Measurements from ENCODE around the gene GRIK1.

Gene GRIK1

GRCh38 chr21:29827236-29827635, 112.6 kb downstream of the GRIK1 start:
- Histone ChIP-seq H3K9me2 (replicated peaks; ENCODE audit: control insufficient read depth, low read length) (no peaks in the 10 kb centered on the region), H3K27me3 (ENCODE audit: control insufficient read depth, low read length) (no peaks in the 10 kb centered on the region), H3K36me3 (ENCODE audit: control insufficient read depth, low read length) (no peaks in the 10 kb centered on the region), H3K27ac (ENCODE audit: low read depth, low read length) (no peak overlapping the region), H3K4me1 (ENCODE audit: control insufficient read depth, low read length) (no peaks in the 10 kb centered on the region), H3F3A (ENCODE audit: control insufficient read depth, insufficient read depth) (no peaks in the 10 kb centered on the region), H3K79me2 (ENCODE audit: control insufficient read depth, low read length) (no peaks in the 10 kb centered on the region), H4K20me1 (ENCODE audit: control insufficient read depth, insufficient read depth, low read depth, low read length) (no peaks in the 10 kb centered on the region), H3K4me2 (ENCODE audit: low read length) (no peak overlapping the region), H3K9me3 (ENCODE audit: control insufficient read depth, insufficient read depth, low read length) (peaks cover 3% of the 10 kb centered on the region; the same call in 1 of the 2 replicates), H3K4me3 (ENCODE audit: low read length) (no peak overlapping the region)
- TF ChIP-seq, protein P1, sequence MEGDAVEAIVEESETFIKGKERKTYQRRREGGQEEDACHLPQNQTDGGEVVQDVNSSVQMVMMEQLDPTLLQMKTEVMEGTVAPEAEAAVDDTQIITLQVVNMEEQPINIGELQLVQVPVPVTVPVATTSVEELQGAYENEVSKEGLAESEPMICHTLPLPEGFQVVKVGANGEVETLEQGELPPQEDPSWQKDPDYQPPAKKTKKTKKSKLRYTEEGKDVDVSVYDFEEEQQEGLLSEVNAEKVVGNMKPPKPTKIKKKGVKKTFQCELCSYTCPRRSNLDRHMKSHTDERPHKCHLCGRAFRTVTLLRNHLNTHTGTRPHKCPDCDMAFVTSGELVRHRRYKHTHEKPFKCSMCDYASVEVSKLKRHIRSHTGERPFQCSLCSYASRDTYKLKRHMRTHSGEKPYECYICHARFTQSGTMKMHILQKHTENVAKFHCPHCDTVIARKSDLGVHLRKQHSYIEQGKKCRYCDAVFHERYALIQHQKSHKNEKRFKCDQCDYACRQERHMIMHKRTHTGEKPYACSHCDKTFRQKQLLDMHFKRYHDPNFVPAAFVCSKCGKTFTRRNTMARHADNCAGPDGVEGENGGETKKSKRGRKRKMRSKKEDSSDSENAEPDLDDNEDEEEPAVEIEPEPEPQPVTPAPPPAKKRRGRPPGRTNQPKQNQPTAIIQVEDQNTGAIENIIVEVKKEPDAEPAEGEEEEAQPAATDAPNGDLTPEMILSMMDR (IDR thresholded peaks at IDR 0.05; ENCODE audit: low read depth, low read length, poor library complexity, severe bottlenecking) = no peak
- no peak for TF ChIP-seq EZH2phosphoT487 (IDR thresholded peaks at IDR 0.05; ENCODE audit: borderline replicate concordance, low read length)

GRCh38 chr21:29826386-29826785, 113.4 kb downstream of the GRIK1 start:
- H3K9me3 ChIP-seq (ENCODE audit: control insufficient read depth, insufficient read depth, low read length) = no peaks in the 10 kb centered on the region; the same call in 1 of the 2 replicates
- no peaks in the 10 kb centered on the region for H4K20me1 ChIP-seq (ENCODE audit: control insufficient read depth, insufficient read depth, low read depth, low read length)
- no peak overlapping the region for H3K4me2 ChIP-seq (ENCODE audit: low read length)
- TF ChIP-seq, protein P1 (IDR thresholded peaks at IDR 0.05; ENCODE audit: low read depth, low read length, poor library complexity, severe bottlenecking) = no peak
- TF ChIP-seq EZH2phosphoT487 (IDR thresholded peaks at IDR 0.05; ENCODE audit: borderline replicate concordance, low read length) = no peak
- H3K27me3 ChIP-seq (ENCODE audit: control insufficient read depth, low read length) = no peaks in the 10 kb centered on the region
- H3K4me3 ChIP-seq (ENCODE audit: low read length) = no peak overlapping the region
- no peaks in the 10 kb centered on the region for H3K36me3 ChIP-seq (ENCODE audit: control insufficient read depth, low read length)
- H3K79me2 ChIP-seq (ENCODE audit: control insufficient read depth, low read length) = no peaks in the 10 kb centered on the region
- no peak overlapping the region for H3K27ac ChIP-seq (ENCODE audit: low read depth, low read length)
- H3K4me1 ChIP-seq (ENCODE audit: control insufficient read depth, low read length) = no peaks in the 10 kb centered on the region
- H3F3A ChIP-seq (ENCODE audit: control insufficient read depth, insufficient read depth) = no peaks in the 10 kb centered on the region
- H3K9me2 ChIP-seq (replicated peaks; ENCODE audit: control insufficient read depth, low read length) = no peaks in the 10 kb centered on the region

DNA sequence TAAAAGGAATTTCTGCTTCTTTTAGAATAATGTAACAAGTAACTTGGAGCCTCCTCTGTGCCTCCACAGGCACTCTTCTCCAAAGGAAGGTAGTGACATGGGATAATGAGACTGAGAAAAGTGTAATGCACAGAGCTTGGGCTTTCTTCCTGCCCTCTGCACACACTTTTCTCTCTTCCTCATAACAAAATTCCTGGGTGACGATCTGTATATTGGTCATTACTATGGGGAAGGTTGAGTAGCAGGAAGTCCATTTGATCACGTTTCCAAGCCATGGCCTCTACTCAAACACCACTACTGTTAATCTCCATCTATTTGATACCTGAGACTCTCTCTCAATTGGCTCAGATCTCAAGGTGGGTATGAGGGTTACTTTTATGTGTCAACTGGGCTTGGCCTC, 113.9 kb downstream of the GRIK1 start:
- Histone ChIP-seq H3K4me2 (ENCODE audit: low read length) (no peak overlapping the region), H3K27me3 (ENCODE audit: control insufficient read depth, low read length) (no peaks in the 10 kb centered on the region), H3F3A (ENCODE audit: control insufficient read depth, insufficient read depth) (no peaks in the 10 kb centered on the region), H3K9me3 (ENCODE audit: control insufficient read depth, insufficient read depth, low read length) (no peaks in the 10 kb centered on the region), H3K4me1 (ENCODE audit: control insufficient read depth, low read length) (no peaks in the 10 kb centered on the region), H4K20me1 (ENCODE audit: control insufficient read depth, insufficient read depth, low read depth, low read length) (no peaks in the 10 kb centered on the region), H3K36me3 (ENCODE audit: control insufficient read depth, low read length) (no peaks in the 10 kb centered on the region), H3K4me3 (ENCODE audit: low read length) (no peak overlapping the region), H3K79me2 (ENCODE audit: control insufficient read depth, low read length) (no peaks in the 10 kb centered on the region), H3K27ac (ENCODE audit: low read depth, low read length) (no peak overlapping the region), H3K9me2 (replicated peaks; ENCODE audit: control insufficient read depth, low read length) (no peaks in the 10 kb centered on the region)
- TF ChIP-seq, protein P1 (IDR thresholded peaks at IDR 0.05; ENCODE audit: low read depth, low read length, poor library complexity, severe bottlenecking) = no peak
- TF ChIP-seq EZH2phosphoT487 (IDR thresholded peaks at IDR 0.05; ENCODE audit: borderline replicate concordance, low read length) = no peak

All from DOHH2 (cell line).